Epidermal melanocyte (primary cell): Measurements from ENCODE around the gene SETD6.
"Not testable (repeated sequence)": the region's sequence is repeated elsewhere in the genome, so short reads cannot be mapped to it uniquely, and the experiment has no call there.

Experiments
- DNase-seq: peaks from one replicate; pipeline ENCODE4 v3.0.0; 2011; ENCODE audit warnings: low spot score; ENCODE audit not compliant: insufficient read length

SETD6 gene

DNA sequence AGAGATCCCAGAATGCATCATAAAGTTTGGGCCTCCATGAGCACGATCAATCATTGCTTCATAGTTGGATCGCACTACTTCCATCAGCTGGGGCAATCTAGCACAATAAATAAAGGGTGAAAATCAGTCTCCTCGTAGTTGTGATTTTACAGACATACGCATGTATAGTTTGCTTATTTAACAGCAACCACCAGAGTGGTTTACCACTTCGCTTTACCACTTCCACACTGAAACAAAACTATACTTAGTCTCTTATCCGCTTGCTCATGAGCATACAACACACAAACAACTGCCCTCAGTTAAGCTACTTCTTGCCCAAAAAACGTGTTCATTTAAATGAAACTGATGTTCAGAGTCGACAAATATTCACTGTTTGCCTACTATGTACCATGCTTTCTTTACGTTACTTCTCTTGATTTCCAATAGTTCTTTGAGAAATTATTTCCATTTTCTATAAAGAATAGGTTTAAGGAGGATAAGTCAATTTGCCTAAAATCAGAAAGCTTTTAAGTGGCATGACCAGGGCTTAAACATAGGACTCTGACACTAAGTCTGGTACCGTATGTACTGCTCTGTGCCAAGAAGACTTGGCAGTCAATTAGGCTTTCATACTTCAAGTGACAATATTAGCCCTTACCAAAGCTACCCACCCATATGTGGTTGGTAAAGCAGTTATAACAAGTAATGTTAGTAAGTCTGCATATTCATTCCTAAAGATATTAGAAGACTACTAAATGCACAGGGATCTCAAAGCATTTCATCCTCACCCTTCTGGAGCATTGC is 22.0 kb downstream of the SETD6 start:
- no peak for DNase-seq

GRCh38 chr16:58541711-58542110 is 26.4 kb downstream of the SETD6 start:
- DNase-seq, result no peak

DNA sequence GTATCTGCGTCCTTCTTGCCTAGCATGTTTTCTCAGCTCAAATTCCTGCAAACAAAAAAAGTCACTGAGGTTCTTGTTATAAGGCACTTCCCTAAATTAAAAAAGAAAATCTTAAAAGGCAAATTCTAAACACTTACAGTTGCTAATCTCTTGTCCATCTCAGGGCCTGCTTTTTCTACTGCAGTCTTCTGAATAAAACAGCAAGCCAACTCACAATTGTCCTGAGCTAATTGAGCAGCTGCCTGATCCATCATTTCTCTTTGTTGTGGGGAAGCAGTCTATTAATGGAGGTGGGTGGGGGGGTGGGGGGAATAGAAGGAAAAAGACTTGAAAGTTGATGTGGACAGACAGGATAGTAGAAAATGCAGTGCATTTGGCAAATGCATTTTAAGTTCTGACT is 27.0 kb downstream of the SETD6 start:
- DNase-seq, result no peak

DNA sequence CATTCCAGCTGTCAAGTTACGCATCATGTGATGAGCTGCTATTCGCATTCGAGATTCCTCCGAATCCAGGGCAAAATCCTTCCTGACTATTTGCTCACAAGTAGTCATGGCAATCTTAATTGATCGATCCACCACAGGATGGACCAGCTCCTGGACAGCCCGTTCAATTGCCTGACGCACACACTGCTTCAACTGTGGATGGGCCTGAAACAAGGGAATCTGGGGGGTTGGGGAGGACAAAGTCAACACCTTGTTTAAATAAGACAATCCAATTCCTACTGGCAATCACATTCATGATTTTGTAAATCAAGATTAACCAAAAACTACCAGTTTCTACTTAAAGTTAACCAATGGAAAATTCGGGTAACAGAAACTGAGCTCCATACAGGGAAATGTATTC is 28.4 kb downstream of the SETD6 start:
- DNase-seq, result no peak

GRCh38 chr16:58548378-58548777 is 33.1 kb downstream of the SETD6 start:
- no peak for DNase-seq

DNA sequence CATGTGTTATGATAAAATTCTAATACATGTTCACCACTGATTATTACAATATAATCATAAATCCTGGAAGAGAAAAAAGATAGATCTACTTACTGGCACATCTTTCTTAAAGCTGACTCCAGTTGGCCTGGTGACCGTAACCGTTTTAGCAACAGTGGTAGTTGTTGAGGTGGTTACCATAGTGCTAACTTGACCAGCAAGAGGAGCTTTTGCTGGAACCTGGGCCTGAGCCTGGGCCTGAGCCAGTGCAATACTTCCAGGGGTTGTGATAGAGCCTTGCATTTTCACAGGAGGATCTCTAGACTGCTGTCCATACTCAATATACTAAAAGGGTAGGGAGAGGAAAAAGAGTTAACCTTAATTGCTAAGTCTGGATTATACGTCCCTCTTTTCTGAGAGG is 36.2 kb downstream of the SETD6 start:
- DNase-seq, result no peak

DNA sequence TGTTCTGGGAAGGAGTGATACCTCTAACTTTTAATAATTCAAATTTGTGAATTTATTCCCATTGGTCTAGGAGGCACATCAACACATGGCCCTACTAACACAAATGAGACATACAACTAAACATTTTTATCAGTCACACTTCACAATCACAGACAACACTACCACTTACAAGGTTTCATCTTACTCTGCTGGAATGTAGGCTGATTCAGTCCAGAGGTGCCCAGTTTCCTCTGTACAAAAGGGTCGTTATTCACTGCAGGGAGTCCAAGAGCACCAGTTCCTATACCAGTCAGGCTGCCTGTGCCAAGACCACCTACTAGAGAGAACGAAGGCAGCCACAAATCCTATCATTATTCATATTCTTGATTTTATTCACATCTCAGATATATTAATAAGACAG is 41.4 kb downstream of the SETD6 start:
- DNase-seq, result no peak

DNA sequence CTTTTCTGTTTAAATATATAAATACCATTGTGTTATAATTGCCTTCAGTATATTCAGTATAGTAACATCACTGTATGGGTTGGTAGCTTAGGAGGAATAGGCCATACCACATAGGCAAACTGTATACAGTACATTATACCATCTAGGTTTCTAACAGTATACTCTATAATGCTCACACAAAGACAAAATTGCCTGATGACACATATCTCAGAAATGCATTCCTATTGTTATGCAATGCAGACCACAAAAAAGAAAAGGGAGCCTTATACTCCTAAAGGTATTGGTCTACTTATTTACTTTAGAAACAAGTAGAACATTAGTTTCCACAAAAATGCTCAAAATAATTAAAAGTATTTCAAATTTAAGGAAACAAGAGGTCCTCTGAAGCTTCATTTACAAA is 47.9 kb downstream of the SETD6 start:
- DNase-seq, result no peak

DNA sequence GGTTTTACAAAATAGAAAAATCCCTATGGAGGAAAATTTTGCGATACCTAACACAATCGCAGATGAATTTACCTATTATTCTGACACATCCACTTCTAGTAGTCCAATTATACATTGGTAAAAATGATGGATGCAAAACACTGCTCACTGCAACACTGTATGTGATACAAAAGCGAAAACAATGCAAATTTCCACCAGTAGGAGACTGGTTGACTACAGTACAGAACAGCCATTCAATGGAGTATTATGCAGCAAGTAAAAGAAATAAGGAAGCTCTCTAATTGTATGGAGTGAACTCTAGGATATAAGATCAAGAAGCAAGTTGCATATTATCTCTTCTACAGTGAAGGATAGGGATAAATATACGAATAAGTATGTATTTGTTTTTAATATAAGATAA is 48.5 kb downstream of the SETD6 start:
- DNase-seq, result no peak

GRCh38 chr16:58565697-58566096 is 50.4 kb downstream of the SETD6 start:
- not testable (repeated sequence) for DNase-seq
